Panc1 (cell line): ENCODE measurements around the gene SSH3. TPM values are rescaled to one million over a fixed set of nuclear protein-coding genes. Genes with fewer than 3 reads are reported as not detected.

Source experiments
- ATAC-seq: fragments of 200-7000 bp; cut with Tn5 transposase; 2 replicates; pipeline ENCODE4 v1.9.1; 2020; ENCODE audit warnings: mild to moderate bottlenecking, moderate library complexity
- BruUV-seq: library from RNA; stranded (reverse); fragments of 400-500 nt; replicated peaks from 2 replicates; lab custom pipeline; 2021; lab: Mats Ljungman, UMichigan
- CTCF ChIA-PET: fragments of 300-600 bp; sonication (Branson Sonifier 250); formaldehyde crosslinking; loops from one replicate; lab custom pipeline; 2022; ENCODE audit warnings: antibody characterized with exemption; lab: Charles Lee
- POLR2A ChIA-PET: fragments of 300-600 bp; sonication (Branson Sonifier 250); formaldehyde crosslinking; loops from one replicate; lab custom pipeline; 2022; ENCODE audit warnings: antibody characterized with exemption; lab: Charles Lee
- DNase-seq: peaks from one replicate; pipeline ENCODE4 v3.0.0-alpha.2; 2010; ENCODE audit warnings: low read depth, low spot score
- H3K27ac ChIP-seq: 2 replicates; pipeline ENCODE4 v1.5.1; 2011; ENCODE audit warnings: mild to moderate bottlenecking, low read length, inconsistent platforms
- H3K27me3 ChIP-seq: fragments of 200-500 bp; sonication (Bioruptor generic); 2 replicates; pipeline ENCODE4 v1.6.0; 2014; ENCODE audit warnings: low read length, inconsistent platforms; ENCODE audit not compliant: control insufficient read depth, insufficient read depth
- H3K36me3 ChIP-seq: fragments of 200-500 bp; sonication (Bioruptor generic); 2 replicates; pipeline ENCODE4 v1.5.1; 2014; ENCODE audit warnings: inconsistent platforms, mild to moderate bottlenecking, low read length, moderate library complexity; ENCODE audit not compliant: control insufficient read depth, insufficient read depth
- H3K4me1 ChIP-seq: 2 replicates; pipeline ENCODE4 v1.5.1; 2011; ENCODE audit warnings: inconsistent platforms, mild to moderate bottlenecking, low read length, moderate library complexity; ENCODE audit not compliant: control insufficient read depth, insufficient read depth
- H3K4me3 ChIP-seq, 2 experiments: 2 replicates each; pipeline ENCODE4 v1.5.1; 2011 to 2012; ENCODE audit warnings: low read depth in 2 of 2, low read length in 2 of 2, mild to moderate bottlenecking in 2 of 2, inconsistent platforms in 1 of 2, moderate library complexity in 1 of 2
- H3K9me3 ChIP-seq: fragments of 200-500 bp; sonication (Bioruptor generic); 2 replicates; pipeline ENCODE4 v1.5.1; 2014; ENCODE audit warnings: low read depth, mild to moderate bottlenecking, inconsistent platforms, low read length, moderate library complexity; ENCODE audit not compliant: control insufficient read depth, insufficient read depth
- CTCF ChIP-seq: fragments of 450-650 bp; IDR thresholded peaks from 2 replicates; pipeline ENCODE4 v1.5.1; 2017; ENCODE audit warnings: mild to moderate bottlenecking
- POLR2AphosphoS5 ChIP-seq: IDR thresholded peaks from 2 replicates; pipeline ENCODE4 v1.6.1; 2012; ENCODE audit warnings: mild to moderate bottlenecking, low read depth, low read length, moderate library complexity
- REST ChIP-seq, 2 experiments: IDR thresholded peaks; 2 replicates each; pipeline ENCODE4 v1.6.1; 2011 to 2012; ENCODE audit warnings: low read depth in 2 of 2, control low read depth in 1 of 2, low read length in 1 of 2, mild to moderate bottlenecking in 1 of 2, moderate library complexity in 1 of 2; ENCODE audit not compliant: insufficient read depth in 1 of 2
- SIN3A ChIP-seq: IDR thresholded peaks from 2 replicates; pipeline ENCODE4 v1.6.1; 2012; ENCODE audit warnings: low read depth, mild to moderate bottlenecking, low read length, moderate library complexity, borderline replicate concordance; ENCODE audit not compliant: insufficient read depth
- TCF7L2 ChIP-seq: IDR thresholded peaks from 2 replicates; pipeline ENCODE4 v1.6.1; 2011; ENCODE audit warnings: mild to moderate bottlenecking, low read depth, low read length, inconsistent platforms
- in situ Hi-C: cut with HindIII; loops from 2 replicates; pipeline ENCODE4 v1.10.0; 2016; ENCODE audit warnings: low sequenced_read_pairs, low pct_unique_long_range_greater_than_20kb
- intact Hi-C: fragments of 100-400 bp; cut with micrococcal nuclease; formaldehyde crosslinking; loops from one replicate; pipeline ENCODE4 v1.10.0; 2022; ENCODE audit not compliant: unreplicated experiment
- total RNA-seq: library from RNA; stranded (reverse); gene quantifications from one replicate; pipeline ENCODE4 v1.2.1, GENCODE V29; 2021; ENCODE audit not compliant: unreplicated experiment

The SSH3 gene
- total RNA-seq, 1 experiment from 2014 or later = 79.8 TPM

- H3K36me3 ChIP-seq = no peaks in the 10 kb centered on the region; the same call in 1 of the 2 replicates
- TF ChIP-seq CTCF = no peak
- no peak overlapping the region for H3K4me3 ChIP-seq
- H3K27me3 ChIP-seq = no peaks in the 10 kb centered on the region
- CTCF ChIA-PET = interaction anchor here (0.7 kb wide), 1 partner anchor 51 kb away, joined by 7 read pairs; no protein-coding TSS in a partner anchor
- no TSS peak for BruUV-seq
- ATAC-seq = no peak
- H3K27ac ChIP-seq = no peak overlapping the region
- DNase-seq = no peak
- intact Hi-C loops (loop anchor here (10.0 kb wide), 1 partner anchor 116 kb away; no protein-coding TSS in a partner anchor), in situ Hi-C loops (no loop called here)
- POLR2A ChIA-PET = interaction anchor here (0.7 kb wide), 1 partner anchor 50 kb away, joined by 15 read pairs; no protein-coding TSS in a partner anchor
- no peaks in the 10 kb centered on the region for H3K9me3 ChIP-seq
- peaks cover 48% of the 10 kb centered on the region for H3K4me1 ChIP-seq
These were observed 34.4 kb upstream of the SSH3 start for GRCh38 chr11:67268962-67269268.

GRCh38 chr11:67269401-67270255 is 33.7 kb upstream of the SSH3 start:
- ChIA-PET CTCF (interaction anchor here (0.7 kb wide), 1 partner anchor 50 kb away, joined by 7 read pairs; no protein-coding TSS in a partner anchor), POLR2A (interaction anchor here (0.6 to 0.7 kb wide), 3 partner anchors 36 to 92 kb away, joined by 3 to 15 read pairs (median 3); no protein-coding TSS in a partner anchor)
- H3K4me1 ChIP-seq = peaks cover 48% of the 10 kb centered on the region
- BruUV-seq = no TSS peak
- no peaks in the 10 kb centered on the region for H3K9me3 ChIP-seq
- H3K4me3 ChIP-seq = peak overlapping the region in 1 of 2 experiments; percentile 15; a peak in 1 of 4 replicates
- intact Hi-C loops (loop anchor here (10.0 kb wide), 1 partner anchor 115 kb away; no protein-coding TSS in a partner anchor), in situ Hi-C loops (no loop called here)
- ATAC-seq (no peak), DNase-seq (no peak)
- H3K27me3 ChIP-seq = no peaks in the 10 kb centered on the region
- no peak for TF ChIP-seq TCF7L2
- no peak for TF ChIP-seq REST (IDR thresholded peaks at IDR 0.05; ENCODE audit: insufficient read depth in 1 of 2, low read depth in 2 of 2, low read length in 1 of 2)
- no peak for TF ChIP-seq SIN3A
- no peak for TF ChIP-seq CTCF
- TF ChIP-seq POLR2AphosphoS5 = no peak
- H3K27ac ChIP-seq = peak overlapping the region; percentile 69
- no peaks in the 10 kb centered on the region; the same call in 1 of the 2 replicates for H3K36me3 ChIP-seq
